ENCODE results near the gene CEMIP2. TPM values are rescaled to one million over a fixed set of nuclear protein-coding genes. Genes with fewer than 3 reads are reported as not detected.

Gene CEMIP2
- total RNA-seq, 1 experiment from 2014 or later, result 28.4 TPM

DNA sequence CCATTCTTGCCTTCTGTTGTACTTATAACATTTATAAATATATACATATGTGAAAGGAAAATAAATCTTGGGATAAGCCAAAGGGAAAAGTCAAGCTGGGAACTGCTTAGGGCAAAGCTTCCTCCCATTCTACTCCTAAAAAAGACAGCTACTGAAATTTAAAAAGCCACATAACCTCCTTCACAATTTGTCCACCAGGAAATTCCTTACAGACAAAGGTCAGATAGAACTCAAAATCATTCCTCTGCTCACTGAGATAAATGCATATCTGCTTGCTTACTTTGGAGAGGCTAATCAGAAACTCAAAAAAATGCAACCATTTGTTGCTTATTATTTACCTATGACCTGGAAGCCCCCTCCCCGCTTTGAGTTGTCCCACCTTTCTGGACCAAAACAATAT lies 112.5 kb downstream of the CEMIP2 start:
- H3K27ac Mint-ChIP-seq (ENCODE audit: unreplicated experiment), result no peak overlapping the region
- H3K27me3 Mint-ChIP-seq (ENCODE audit: insufficient read depth, unreplicated experiment), result no peaks in the 10 kb centered on the region
- ChIA-PET POLR2A (no interaction called here), CTCF (no interaction called here)
- H3K27me3 ChIP-seq (replicated peaks; ENCODE audit: control insufficient read depth, insufficient read depth, low read length), result no peaks in the 10 kb centered on the region
- H3K4me3 Mint-ChIP-seq (ENCODE audit: unreplicated experiment), result no peak overlapping the region
- H3K4me3 ChIP-seq (ENCODE audit: low read depth, low read length), result no peak overlapping the region
- no peaks in the 10 kb centered on the region for H3K36me3 ChIP-seq (ENCODE audit: control insufficient read depth, insufficient read depth, low read length)
- H3K36me3 Mint-ChIP-seq (ENCODE audit: insufficient read depth, unreplicated experiment), result no peaks in the 10 kb centered on the region
- no peak for DNase-seq
- TF ChIP-seq, protein P1, sequence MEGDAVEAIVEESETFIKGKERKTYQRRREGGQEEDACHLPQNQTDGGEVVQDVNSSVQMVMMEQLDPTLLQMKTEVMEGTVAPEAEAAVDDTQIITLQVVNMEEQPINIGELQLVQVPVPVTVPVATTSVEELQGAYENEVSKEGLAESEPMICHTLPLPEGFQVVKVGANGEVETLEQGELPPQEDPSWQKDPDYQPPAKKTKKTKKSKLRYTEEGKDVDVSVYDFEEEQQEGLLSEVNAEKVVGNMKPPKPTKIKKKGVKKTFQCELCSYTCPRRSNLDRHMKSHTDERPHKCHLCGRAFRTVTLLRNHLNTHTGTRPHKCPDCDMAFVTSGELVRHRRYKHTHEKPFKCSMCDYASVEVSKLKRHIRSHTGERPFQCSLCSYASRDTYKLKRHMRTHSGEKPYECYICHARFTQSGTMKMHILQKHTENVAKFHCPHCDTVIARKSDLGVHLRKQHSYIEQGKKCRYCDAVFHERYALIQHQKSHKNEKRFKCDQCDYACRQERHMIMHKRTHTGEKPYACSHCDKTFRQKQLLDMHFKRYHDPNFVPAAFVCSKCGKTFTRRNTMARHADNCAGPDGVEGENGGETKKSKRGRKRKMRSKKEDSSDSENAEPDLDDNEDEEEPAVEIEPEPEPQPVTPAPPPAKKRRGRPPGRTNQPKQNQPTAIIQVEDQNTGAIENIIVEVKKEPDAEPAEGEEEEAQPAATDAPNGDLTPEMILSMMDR (IDR thresholded peaks at IDR 0.05; ENCODE audit: insufficient read depth in 1 of 2, low read depth in 1 of 2, low read length in 1 of 2, severe bottlenecking in 1 of 2, unreplicated experiment in 1 of 2), result no peak
- H3K9me3 Mint-ChIP-seq (ENCODE audit: unreplicated experiment), result no peaks in the 10 kb centered on the region
- BruUV-seq (replicated peaks), result no TSS peak
- H3K4me1 Mint-ChIP-seq (ENCODE audit: low read depth, unreplicated experiment), result no peaks in the 10 kb centered on the region
- no peaks in the 10 kb centered on the region for H3K4me1 ChIP-seq
- no peaks in the 10 kb centered on the region for H3K9me3 ChIP-seq
- intact Hi-C loops (cut with micrococcal nuclease; ENCODE audit: unreplicated experiment), result loop anchor here (10.0 kb wide), 1 partner anchor 51 kb away; no protein-coding TSS in a partner anchor

GRCh38 chr9:71655141-71655540 lies 113.2 kb downstream of the CEMIP2 start:
- no peak for DNase-seq
- Histone ChIP-seq H3K27me3 (replicated peaks; ENCODE audit: control insufficient read depth, insufficient read depth, low read length) (no peaks in the 10 kb centered on the region), H3K36me3 (ENCODE audit: control insufficient read depth, insufficient read depth, low read length) (no peaks in the 10 kb centered on the region), H3K9me3 (no peaks in the 10 kb centered on the region), H3K4me1 (no peaks in the 10 kb centered on the region), H3K4me3 (ENCODE audit: low read depth, low read length) (no peak overlapping the region)
- no TSS peak for BruUV-seq (replicated peaks)
- POLR2A ChIA-PET, result no interaction called here
- CTCF ChIA-PET, result no interaction called here
- Mint-ChIP-seq H3K4me3 (ENCODE audit: unreplicated experiment) (no peak overlapping the region), H3K27ac (ENCODE audit: unreplicated experiment) (no peak overlapping the region), H3K27me3 (ENCODE audit: insufficient read depth, unreplicated experiment) (no peaks in the 10 kb centered on the region), H3K36me3 (ENCODE audit: insufficient read depth, unreplicated experiment) (no peaks in the 10 kb centered on the region), H3K9me3 (ENCODE audit: unreplicated experiment) (no peaks in the 10 kb centered on the region), H3K4me1 (ENCODE audit: low read depth, unreplicated experiment) (no peaks in the 10 kb centered on the region)
- TF ChIP-seq, protein P1 (IDR thresholded peaks at IDR 0.05; ENCODE audit: insufficient read depth in 1 of 2, low read depth in 1 of 2, low read length in 1 of 2, severe bottlenecking in 1 of 2, unreplicated experiment in 1 of 2), result no peak
- intact Hi-C loops (cut with micrococcal nuclease; ENCODE audit: unreplicated experiment), result loop anchor here (10.0 kb wide), 1 partner anchor 50 kb away; no protein-coding TSS in a partner anchor

DNA sequence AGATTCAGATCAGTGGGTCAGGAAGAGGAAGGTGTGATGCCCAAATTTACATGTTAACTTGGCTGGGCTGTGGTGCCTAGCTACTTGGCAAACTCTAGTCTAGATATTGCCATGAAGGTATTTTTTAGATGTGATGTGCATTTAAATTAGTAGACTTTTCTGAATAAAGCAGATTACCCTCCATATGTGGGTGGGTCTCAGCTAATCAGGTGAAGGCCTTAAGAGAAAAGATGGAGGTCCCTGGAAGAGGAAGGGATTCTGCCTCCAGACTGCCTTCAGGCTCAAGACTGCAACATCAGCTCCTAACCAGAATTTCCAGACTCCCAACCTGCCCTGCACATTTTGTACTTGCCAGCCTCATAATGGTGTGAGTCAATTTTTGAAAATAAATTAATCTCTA lies 115.8 kb downstream of the CEMIP2 start:
- Mint-ChIP-seq H3K4me3 (ENCODE audit: unreplicated experiment) (no peak overlapping the region), H3K27me3 (ENCODE audit: insufficient read depth, unreplicated experiment) (no peaks in the 10 kb centered on the region), H3K4me1 (ENCODE audit: low read depth, unreplicated experiment) (no peaks in the 10 kb centered on the region), H3K27ac (ENCODE audit: unreplicated experiment) (no peak overlapping the region), H3K36me3 (ENCODE audit: insufficient read depth, unreplicated experiment) (no peaks in the 10 kb centered on the region), H3K9me3 (ENCODE audit: unreplicated experiment) (no peaks in the 10 kb centered on the region)
- intact Hi-C loops (cut with micrococcal nuclease; ENCODE audit: unreplicated experiment), result loop anchor here (10.0 kb wide), 1 partner anchor 48 kb away; no protein-coding TSS in a partner anchor
- DNase-seq, result no peak
- Histone ChIP-seq H3K4me1 (no peaks in the 10 kb centered on the region), H3K27me3 (replicated peaks; ENCODE audit: control insufficient read depth, insufficient read depth, low read length) (no peaks in the 10 kb centered on the region), H3K4me3 (ENCODE audit: low read depth, low read length) (no peak overlapping the region), H3K36me3 (ENCODE audit: control insufficient read depth, insufficient read depth, low read length) (no peaks in the 10 kb centered on the region), H3K9me3 (no peaks in the 10 kb centered on the region)
- BruUV-seq (replicated peaks), result no TSS peak
- POLR2A ChIA-PET, result no interaction called here
- TF ChIP-seq, protein P1 (IDR thresholded peaks at IDR 0.05; ENCODE audit: insufficient read depth in 1 of 2, low read depth in 1 of 2, low read length in 1 of 2, severe bottlenecking in 1 of 2, unreplicated experiment in 1 of 2), result no peak
- CTCF ChIA-PET, result no interaction called here

Measured in Caco-2 (cell line).